HG02610 (cell line): ENCODE measurements around the gene SHISA2.
"Not testable (repeated sequence)": the region's sequence is repeated elsewhere in the genome, so short reads cannot be mapped to it uniquely, and the experiment has no call there.

Experiments
- ATAC-seq: cut with Tn5 transposase; IDR thresholded peaks from one replicate; pipeline ENCODE4 v1.9.1; 2021; ENCODE audit warnings: mild to moderate bottlenecking, moderate library complexity; ENCODE audit not compliant: unreplicated experiment

Gene SHISA2

GRCh38 chr13:26051657-26052311, at the start of gene SHISA2:
TSS of gene SHISA2 (minus strand) at chr13:26052016. CDS start at chr13:26050975, 1,041 bp downstream.
- no peak for ATAC-seq

DNA sequence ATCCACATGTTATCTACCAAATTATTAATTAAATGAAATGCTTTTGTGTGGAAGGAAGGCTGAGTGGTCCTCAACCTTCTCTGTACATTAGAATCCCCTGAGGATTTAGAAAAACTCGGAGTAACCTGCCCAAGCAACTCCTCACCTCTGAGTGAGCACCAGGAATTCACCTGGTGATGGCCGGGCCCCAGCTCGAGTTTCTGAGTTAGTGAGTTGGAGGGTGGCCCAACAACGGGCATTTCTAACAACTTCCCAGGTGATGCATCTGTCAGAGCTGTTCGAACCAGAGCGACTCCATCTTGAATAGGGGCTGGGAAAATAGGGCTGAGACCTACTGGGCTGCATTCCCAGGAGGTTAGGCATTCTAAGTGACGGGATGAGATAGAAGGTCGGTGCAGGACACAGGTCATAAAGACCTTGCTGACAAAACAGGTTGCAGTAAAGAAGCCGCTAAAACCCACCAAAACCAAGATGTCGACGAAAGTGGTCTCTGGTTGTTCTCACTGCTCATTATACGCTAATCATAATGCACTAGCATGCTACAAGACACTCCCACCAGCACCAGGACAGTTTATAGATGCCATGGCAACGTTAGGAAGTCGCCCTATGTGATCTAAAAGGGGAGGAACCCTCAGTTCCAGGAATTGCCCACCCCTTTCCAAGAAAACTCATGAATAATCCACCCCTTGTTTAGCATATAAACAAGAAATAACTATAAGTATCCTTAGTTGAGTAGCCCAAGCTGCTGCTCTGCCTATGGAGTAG, 44.2 kb upstream of the SHISA2 start:
- no peak for ATAC-seq

DNA sequence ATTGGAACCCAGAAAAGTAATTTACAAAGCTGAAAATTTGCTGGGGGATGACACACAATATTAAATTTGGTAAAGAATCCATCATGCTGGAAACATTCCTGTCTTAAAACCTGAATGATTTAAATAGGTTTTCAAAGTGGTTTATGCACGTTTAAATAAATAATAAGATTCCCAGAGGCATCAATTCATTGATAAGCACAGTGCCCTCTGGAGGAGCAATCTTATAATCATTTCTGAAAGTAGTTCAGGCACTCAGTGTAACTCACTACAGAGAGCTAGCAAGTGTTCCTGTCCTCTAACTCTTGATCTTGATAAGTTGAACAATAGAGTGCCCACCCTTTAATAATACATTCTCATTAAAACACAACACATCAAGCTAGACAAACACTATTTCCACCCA, 43.5 kb upstream of the SHISA2 start:
- ATAC-seq: no peak

- ATAC-seq: not testable (repeated sequence)
Observed at GRCh38 chr13:26076821-26077220, 25.0 kb upstream of the SHISA2 start.

DNA sequence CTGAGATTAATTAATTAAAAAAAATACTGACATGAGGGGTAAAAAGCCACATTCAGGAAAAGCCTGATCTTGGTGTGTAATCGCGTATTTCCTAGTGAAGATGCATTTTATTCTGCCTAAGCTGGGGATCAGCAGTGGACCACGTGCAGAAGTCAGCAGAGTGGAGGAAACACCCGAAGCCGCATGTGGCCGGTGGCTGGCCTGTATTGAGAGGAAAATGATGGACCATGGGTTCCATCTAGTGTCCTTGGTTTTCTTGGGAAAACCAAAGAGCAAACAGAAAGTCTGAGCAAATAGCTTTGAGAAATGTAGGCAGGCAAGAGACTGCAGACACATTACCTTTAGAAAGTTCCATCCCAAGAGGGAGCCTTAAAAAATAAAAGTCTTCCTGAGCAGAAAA, 23.7 kb upstream of the SHISA2 start:
- no peak for ATAC-seq

- ATAC-seq: no peak
Observed at GRCh38 chr13:26074706-26075105, 22.9 kb upstream of the SHISA2 start.

- ATAC-seq: not testable (repeated sequence)
Observed at GRCh38 chr13:26072335-26072734, 20.5 kb upstream of the SHISA2 start.

GRCh38 chr13:26071691-26072090, 19.9 kb upstream of the SHISA2 start:
- no peak for ATAC-seq

- not testable (repeated sequence) for ATAC-seq
Observed at GRCh38 chr13:26069642-26070041, 17.8 kb upstream of the SHISA2 start.

DNA sequence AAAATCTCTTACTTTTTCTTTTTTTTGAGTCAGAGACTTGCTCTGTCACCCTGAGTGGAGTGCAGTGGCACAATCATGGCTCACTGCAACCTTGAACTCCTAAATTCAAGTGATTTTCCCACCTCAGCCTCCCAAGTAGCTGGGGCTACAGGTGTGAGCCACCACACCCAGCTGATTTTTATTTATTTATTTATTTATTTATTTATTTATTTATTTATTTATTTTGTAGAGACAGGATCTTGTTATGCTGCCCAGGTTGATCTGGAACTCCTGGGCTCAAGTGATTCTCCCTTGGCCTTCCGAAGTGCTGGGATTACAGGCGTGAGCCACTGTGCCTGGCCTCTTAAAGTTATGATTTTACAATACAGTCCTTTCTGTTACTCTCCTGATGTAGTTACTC, 16.6 kb upstream of the SHISA2 start:
- not testable (repeated sequence) for ATAC-seq

GRCh38 chr13:26067601-26068000, 15.8 kb upstream of the SHISA2 start:
- ATAC-seq: no peak

DNA sequence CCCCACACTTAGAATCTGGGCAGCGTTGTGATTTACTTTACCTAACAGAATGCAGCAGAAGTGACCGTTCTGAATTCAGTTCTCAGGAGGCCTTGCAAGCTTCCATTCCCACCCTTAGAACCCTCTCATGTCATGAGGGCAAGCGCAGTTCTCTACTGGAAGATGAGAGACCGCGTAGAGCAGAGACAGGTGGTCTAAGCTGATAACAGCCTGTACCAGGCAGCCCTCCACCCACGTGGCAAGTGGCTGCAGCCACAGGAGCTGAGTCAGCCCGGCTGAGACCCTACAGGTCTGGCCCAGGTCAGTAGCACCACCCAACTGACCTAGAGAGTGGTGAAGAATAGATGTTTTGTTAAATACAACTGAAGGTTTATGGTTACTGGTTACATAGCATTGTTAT, 14.7 kb upstream of the SHISA2 start:
- ATAC-seq: not testable (repeated sequence)

DNA sequence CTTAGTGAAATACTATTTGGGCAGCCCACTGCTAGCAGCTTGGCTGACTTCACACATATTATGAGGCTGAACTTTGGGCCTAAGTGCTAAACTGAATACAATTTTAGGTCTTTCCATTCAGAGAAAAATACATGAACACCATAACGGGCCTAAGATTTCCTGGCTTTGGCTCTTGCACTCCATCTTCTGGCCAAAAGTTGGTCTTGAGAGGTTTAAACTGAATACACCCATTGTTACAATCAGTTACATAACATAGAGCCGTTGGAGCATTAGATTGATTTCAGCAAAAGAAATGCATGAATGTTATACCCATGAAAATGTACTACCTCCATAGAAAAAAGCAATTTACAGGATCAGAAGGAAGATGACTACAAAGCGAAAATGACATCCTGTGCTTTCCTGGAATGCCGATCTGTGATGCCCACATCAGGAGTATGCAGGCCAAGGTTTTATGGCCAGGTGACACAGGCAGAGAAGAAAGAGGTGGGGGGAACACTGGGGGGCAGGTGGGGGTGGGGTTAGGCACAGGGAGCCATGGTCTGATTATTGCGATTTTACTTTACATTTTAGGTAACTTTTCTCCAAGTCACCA, 11.1 kb upstream of the SHISA2 start:
- no peak for ATAC-seq

GRCh38 chr13:26061947-26062346, 10.1 kb upstream of the SHISA2 start:
- ATAC-seq: no peak

GRCh38 chr13:26061256-26061655, 9.4 kb upstream of the SHISA2 start:
- ATAC-seq: no peak

GRCh38 chr13:26060357-26060756, 8.5 kb upstream of the SHISA2 start:
- ATAC-seq: no peak

DNA sequence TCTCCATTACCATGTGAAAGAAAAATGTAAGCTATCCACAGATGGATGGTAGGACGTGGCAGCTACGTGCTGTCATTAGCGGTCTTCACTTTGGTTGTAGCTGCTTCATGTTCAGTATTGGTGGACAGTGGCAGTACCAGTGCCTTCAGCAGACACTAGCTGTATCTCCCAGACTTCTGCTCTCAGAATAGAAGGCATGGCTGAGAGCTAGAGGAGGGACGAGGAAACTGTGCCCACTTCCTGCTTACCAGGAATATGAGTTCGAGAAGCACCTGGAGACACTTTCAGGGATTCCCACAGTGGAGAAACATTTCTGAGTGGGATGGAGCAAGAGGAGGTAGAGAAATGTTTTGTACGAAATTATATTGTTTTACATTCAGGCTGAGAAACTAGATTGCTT, 6.9 kb upstream of the SHISA2 start:
- ATAC-seq: no peak

DNA sequence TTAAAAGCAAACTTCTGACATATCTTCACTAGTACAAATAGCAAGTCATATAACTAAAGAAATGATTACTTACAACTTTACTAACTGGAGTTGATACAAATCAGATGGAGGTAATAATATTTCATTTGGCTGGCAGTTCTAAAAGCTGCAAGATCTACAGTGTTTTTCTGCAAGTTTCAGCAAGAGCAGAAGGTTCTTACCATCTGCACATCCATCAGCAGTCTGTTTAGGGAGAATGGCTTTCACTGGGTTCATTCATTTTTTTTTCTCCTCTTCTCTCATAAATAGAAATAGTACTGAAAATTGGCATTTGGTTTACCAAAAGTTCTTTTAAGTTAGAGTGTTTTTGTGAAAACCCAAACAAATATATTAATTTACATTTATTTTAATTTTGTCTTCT, 3.1 kb upstream of the SHISA2 start:
- ATAC-seq: no peak

DNA sequence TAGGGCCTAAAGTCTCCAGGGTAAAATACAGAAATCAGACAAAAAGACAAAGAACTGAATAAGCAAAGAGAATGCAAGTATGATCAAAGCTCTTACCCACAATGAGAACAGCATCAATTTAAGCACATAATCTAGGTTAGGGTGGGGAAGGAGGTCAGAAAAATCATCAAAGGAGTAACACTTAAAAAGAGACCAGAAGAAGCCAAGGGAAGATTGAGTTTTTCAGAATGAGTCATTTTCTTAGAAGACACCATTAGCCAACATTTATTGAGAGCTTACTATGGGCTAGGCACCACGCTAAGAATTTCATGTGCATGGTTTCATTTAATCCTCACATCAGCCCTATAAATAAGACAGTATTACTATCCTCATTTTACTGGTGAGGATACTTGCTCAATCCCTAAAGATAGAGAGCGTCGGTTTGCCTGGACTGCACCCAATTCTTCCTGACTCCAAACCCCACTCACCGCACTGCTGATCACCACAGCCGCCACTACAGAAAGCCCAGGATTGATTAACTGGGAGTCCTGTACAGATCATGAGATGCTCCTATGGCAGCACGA, 1.7 kb upstream of the SHISA2 start:
- ATAC-seq: no peak

GRCh38 chr13:26052337-26052736, 521 bp upstream of the SHISA2 start:
- ATAC-seq: no peak

DNA sequence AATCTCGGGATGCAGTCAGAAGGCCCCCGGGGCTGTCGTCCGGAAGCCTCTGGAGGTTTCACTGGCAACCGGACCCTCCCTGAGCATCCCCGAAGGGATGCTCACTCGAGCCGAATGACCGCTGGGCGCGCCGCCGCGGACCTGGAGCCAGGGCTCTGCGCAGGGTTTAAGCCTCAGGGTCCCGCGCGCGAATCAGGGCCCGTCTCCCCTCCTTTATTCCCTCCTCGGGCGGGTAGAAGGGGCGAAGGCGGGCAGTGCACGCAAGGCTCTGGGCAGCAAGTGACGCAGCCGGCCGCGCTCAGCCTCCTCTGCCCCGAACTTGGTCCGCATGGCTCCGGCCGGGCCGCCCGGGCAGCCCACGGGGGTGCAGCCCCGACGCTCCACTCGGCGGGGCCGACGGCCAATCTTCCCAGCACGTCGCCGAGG, 572 bp downstream of the SHISA2 start:
- ATAC-seq: no peak
